OCI-LY1 (cell line): ENCODE data around the gene PRKG1.

ENCODE experiments used
- H2AFZ ChIP-seq: fragments of 200-600 bp; sonication (generic), shearing (Covaris generic); 2 replicates; pipeline ENCODE4 v1.6.0; 2014; ENCODE audit warnings: antibody characterized with exemption, mild to moderate bottlenecking, low read length
- H3F3A ChIP-seq: fragments of 200-600 bp; sonication (generic), shearing (Covaris generic); 2 replicates; pipeline ENCODE4 v1.6.0; 2014; ENCODE audit warnings: mild to moderate bottlenecking, antibody characterized with exemption, low read length, moderate library complexity; ENCODE audit not compliant: insufficient read depth
- H3K27ac ChIP-seq: fragments of 200-600 bp; sonication (generic); 2 replicates; pipeline ENCODE4 v1.5.1; 2014; ENCODE audit warnings: low read length, mixed run types, mild to moderate bottlenecking, low read depth; ENCODE audit not compliant: poor library complexity, severe bottlenecking
- H3K27me3 ChIP-seq: fragments of 200-600 bp; sonication (generic); 2 replicates; pipeline ENCODE4 v1.6.0; 2014; ENCODE audit warnings: antibody characterized with exemption, mild to moderate bottlenecking, low read length, moderate library complexity; ENCODE audit not compliant: insufficient read depth
- H3K36me3 ChIP-seq: fragments of 200-600 bp; sonication (generic); 2 replicates; pipeline ENCODE4 v1.6.1; 2014; ENCODE audit warnings: mild to moderate bottlenecking, antibody characterized with exemption, low read length, moderate library complexity, mixed read lengths; ENCODE audit not compliant: insufficient read depth
- H3K4me1 ChIP-seq: fragments of 200-600 bp; sonication (generic); 2 replicates; pipeline ENCODE4 v1.5.1; 2014; ENCODE audit warnings: mild to moderate bottlenecking, low read length, moderate library complexity; ENCODE audit not compliant: insufficient read depth, severe bottlenecking
- H3K4me2 ChIP-seq: fragments of 200-600 bp; sonication (generic), shearing (Covaris generic); 2 replicates; pipeline ENCODE4 v1.6.1; 2014; ENCODE audit warnings: low read length
- H3K4me3 ChIP-seq: fragments of 200-600 bp; sonication (generic); 2 replicates; pipeline ENCODE4 v1.5.1; 2014; ENCODE audit warnings: low read length, low read depth, mild to moderate bottlenecking, mixed read lengths; ENCODE audit not compliant: poor library complexity, severe bottlenecking
- H3K79me2 ChIP-seq: fragments of 200-600 bp; shearing (Covaris generic); 2 replicates; pipeline ENCODE4 v1.6.1; 2016; ENCODE audit warnings: mixed run types, low read length, mixed read lengths; ENCODE audit not compliant: insufficient read depth
- H3K9ac ChIP-seq: fragments of 200-600 bp; sonication (generic), shearing (Covaris generic); 2 replicates; pipeline ENCODE4 v1.6.1; 2014; ENCODE audit warnings: mild to moderate bottlenecking, low read length, mixed read lengths
- H3K9me2 ChIP-seq: fragments of 200-600 bp; sonication (generic), shearing (Covaris generic); 2 replicates; pipeline ENCODE4 v1.6.1; 2014; ENCODE audit warnings: low read depth, mild to moderate bottlenecking, low read length, mixed read lengths
- H3K9me3 ChIP-seq: fragments of 200-600 bp; shearing (Covaris generic); 2 replicates; pipeline ENCODE4 v1.6.1; 2014; ENCODE audit warnings: low read length, mixed read lengths
- H4K20me1 ChIP-seq: fragments of 200-600 bp; sonication (generic), shearing (Covaris generic); 2 replicates; pipeline ENCODE4 v1.6.0; 2016; ENCODE audit warnings: mild to moderate bottlenecking, low read length; ENCODE audit not compliant: insufficient read depth
- CTCF ChIP-seq: fragments of 200-600 bp; sonication (generic), shearing (Covaris generic); IDR thresholded peaks from 2 replicates; pipeline ENCODE4 v1.5.1; 2017; ENCODE audit warnings: mild to moderate bottlenecking, antibody characterized with exemption, low read length, moderate library complexity, mixed read lengths
- EZH2 ChIP-seq: fragments of 200-600 bp; sonication (generic), shearing (Covaris generic); IDR thresholded peaks from 2 replicates; pipeline ENCODE4 v1.8.0; 2017; ENCODE audit warnings: borderline replicate concordance, mixed run types, mild to moderate bottlenecking, antibody characterized with exemption, low read length, moderate library complexity, mixed read lengths

The PRKG1 gene

DNA sequence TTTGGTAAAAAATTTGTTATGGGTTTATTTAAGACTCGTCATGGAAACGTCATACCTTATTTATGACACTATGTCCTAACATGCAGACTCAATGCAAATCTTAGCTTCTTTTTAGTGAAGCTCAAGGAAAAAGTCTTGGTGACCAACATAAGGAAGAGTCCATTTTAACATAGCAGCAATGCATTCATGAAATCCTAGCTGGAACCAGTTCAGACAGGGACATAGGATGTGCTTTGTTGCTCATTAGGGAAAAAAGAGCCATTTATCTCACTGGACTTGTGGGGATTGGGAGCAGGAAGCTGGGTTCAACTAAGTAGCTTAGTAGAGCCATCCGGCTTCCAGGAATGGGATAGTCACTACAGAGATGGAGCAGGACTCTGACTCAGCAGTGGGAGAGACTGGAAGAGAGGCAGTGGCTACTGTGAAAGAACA, 1139.0 kb downstream of the PRKG1 start:
- Histone ChIP-seq H3K36me3 (no peaks in the 10 kb centered on the region), H4K20me1 (no peaks in the 10 kb centered on the region), H3K4me2 (no peak overlapping the region), H3F3A (no peaks in the 10 kb centered on the region), H3K79me2 (no peaks in the 10 kb centered on the region), H3K4me1 (no peaks in the 10 kb centered on the region), H3K4me3 (no peak overlapping the region), H3K9me3 (no peaks in the 10 kb centered on the region), H3K27me3 (no peaks in the 10 kb centered on the region), H3K27ac (no peak overlapping the region), H2AFZ (no peak overlapping the region), H3K9me2 (no peaks in the 10 kb centered on the region), H3K9ac (no peak overlapping the region)
- no peak for TF ChIP-seq CTCF
- TF ChIP-seq EZH2 = no peak

DNA sequence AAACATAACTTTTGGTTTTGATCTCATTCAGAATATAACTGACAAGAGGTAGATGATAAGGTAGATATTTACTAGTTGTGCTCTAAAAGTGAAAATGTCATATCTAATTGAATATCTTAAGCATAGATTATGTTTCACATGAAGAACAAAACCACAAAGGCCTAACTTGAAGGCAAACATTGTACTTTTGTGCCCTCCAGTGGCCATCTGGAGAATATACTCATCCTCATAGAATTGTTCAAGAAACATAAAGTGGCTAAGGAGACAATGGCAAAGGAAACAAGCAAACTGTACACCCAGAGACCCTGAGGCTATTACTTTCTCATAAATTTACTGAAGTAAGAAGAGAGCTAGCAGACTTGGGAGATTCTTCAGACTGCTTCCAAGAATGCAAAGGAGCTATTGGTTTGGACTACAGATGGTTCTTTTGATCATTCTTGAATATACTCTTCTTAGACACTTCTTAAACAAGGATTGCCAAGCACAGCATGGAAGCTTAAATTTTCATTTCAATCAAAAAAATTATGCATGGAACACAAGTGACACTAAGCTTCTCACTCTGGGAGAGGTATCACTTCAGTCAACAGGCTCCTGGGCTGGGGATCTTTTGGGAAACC, 1141.6 kb downstream of the PRKG1 start:
- Histone ChIP-seq H3K9me3 (no peaks in the 10 kb centered on the region), H3K4me1 (no peaks in the 10 kb centered on the region), H3K4me3 (no peak overlapping the region), H3K27me3 (no peaks in the 10 kb centered on the region), H3F3A (no peaks in the 10 kb centered on the region), H3K27ac (no peak overlapping the region), H3K9me2 (no peaks in the 10 kb centered on the region), H3K79me2 (no peaks in the 10 kb centered on the region), H3K36me3 (no peaks in the 10 kb centered on the region), H3K9ac (no peak overlapping the region), H2AFZ (no peak overlapping the region), H3K4me2 (no peak overlapping the region), H4K20me1 (no peaks in the 10 kb centered on the region)
- TF ChIP-seq CTCF (peak; percentile 72), EZH2 (no peak)

- no peaks in the 10 kb centered on the region for H3F3A ChIP-seq
- no peaks in the 10 kb centered on the region for H3K36me3 ChIP-seq
- no peak for TF ChIP-seq CTCF
- no peak overlapping the region for H2AFZ ChIP-seq
- no peaks in the 10 kb centered on the region for H3K27me3 ChIP-seq
- H3K4me3 ChIP-seq = no peak overlapping the region
- no peak overlapping the region for H3K27ac ChIP-seq
- no peaks in the 10 kb centered on the region for H3K4me1 ChIP-seq
- no peaks in the 10 kb centered on the region for H3K79me2 ChIP-seq
- H3K9me2 ChIP-seq = no peaks in the 10 kb centered on the region
- H3K4me2 ChIP-seq = no peak overlapping the region
- H4K20me1 ChIP-seq = no peaks in the 10 kb centered on the region
- H3K9ac ChIP-seq = no peak overlapping the region
- H3K9me3 ChIP-seq = no peaks in the 10 kb centered on the region
Measured at GRCh38 chr10:52216852-52217251, 1142.6 kb downstream of the PRKG1 start.
